Measurements from ENCODE around the gene RGCC.

Gene RGCC

DNA sequence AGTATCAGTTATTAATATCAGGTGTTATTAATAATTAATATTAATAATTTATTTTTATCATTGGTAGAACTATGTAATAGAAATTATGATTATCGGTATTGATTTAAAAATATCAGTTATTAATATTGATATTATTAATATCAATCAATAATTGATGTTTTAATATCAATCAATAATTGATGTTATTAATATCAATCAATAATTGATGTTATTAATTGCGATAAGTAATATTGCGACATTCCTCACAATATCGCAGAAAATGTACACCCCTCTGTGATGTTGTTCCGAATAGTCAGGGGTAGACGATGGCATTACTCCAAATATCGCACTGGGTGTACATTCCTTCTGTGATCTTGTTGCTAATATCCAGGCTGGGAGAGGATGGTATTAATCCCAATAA, 3.7 kb upstream of the RGCC start:
- DNase-seq (ENCODE audit: low read depth): no peak

DNA sequence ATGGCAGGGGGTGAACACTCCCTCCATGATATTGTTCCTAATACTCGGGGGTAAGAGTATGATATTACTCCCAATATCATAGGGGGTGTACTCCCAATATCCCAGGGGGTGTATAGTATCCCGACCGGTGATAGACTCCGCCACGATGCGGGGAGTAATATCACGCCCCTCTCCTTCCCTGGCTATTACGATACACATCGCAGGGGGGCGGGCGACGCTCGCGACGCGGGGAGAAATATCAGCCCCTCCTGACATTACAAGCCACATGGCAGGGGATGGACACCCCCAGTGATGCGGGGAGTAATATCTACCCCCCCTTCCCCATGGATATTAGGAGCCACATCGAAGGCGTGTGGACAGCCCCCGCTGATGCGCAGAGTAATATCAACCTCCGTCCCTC, 3.2 kb upstream of the RGCC start:
- no peak for DNase-seq (ENCODE audit: low read depth)

DNA sequence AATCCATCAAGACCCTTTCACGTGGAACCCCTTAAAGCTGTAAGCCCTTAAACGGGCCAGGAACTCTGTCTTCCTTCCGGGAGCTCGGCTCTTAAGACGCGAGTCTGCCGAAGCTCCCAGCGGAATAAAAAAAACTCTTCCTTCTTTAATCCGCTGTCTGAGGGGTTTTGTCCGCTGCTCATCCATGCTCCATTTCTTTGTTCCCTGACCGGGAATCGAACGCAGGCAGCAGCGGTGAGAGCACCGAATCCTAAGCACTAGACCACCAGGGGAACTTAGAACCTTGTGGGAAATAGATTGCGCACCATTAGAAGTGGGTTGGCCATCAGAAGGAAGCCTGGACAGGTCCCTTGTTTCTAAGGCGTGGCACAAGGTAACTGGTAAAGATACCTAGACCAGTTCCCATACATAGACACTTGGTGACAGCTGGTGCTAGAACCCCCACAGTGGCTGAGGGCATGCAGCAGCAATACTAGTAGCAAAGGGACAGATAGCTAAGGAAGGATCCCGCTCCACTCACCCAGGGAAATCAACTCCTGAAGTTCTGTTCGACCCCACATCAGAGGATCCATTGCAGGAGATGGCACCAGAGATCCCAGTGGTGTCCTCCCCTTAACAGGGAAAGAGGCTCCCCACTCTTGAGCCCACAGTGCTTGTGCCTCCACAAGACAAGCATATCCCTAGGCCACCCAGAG, 1.5 kb upstream of the RGCC start:
- no peak for DNase-seq (ENCODE audit: low read depth)

DNA sequence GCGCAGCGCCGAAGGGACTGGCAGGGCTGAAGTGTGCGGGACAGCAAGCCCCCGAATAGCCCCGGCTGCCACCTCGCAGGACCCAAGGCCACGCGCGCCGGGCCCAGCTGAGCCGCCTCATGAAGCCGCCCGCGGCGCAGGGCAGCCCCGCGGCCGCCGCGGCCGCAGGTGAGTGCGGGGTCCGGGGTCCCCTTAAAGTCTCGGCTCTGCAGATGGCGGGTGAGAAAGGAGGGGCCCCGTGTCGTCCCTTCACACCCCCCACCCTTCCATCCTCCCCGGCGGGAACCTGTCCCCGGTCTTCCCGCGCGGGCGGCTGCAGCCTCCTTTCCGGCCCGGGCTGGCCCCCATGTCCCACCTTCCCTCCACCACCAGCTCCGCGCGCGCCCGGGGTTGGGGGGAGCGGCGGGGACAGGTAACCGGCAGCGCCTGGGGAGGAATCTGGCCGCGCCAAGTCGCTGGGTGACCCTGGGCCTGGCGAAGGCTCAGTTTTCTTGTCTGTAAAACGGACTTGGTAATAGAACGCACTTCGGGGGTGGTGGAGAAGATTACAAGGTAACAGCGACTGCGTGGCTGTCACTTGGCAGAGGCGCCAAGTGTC, 338 bp downstream of the RGCC start:
- DNase-seq (ENCODE audit: low read depth): no peak

DNA sequence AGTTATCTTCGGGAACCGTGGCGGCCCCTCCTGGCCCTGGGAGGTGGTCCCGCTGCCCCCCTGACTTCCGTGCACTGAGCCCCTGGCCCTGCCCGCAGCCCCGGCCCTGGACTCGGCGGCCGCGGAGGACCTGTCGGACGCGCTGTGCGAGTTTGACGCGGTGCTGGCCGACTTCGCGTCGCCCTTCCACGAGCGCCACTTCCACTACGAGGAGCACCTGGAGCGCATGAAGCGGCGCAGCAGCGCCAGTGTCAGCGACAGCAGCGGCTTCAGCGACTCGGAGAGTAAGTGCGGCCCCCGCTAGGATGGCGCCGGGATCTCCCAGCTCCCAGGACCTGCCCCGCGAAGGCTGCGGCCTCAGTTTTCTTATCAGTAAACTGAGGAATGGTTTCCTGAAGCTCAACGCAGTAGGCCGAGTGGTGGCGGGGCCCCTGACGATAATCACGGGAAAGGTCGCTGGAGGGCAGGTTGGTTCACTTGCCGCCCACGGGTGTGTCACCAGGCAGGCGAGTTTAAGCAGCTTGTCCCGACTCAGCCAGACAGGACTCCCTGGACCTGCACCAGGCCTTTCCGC, 924 bp downstream of the RGCC start:
- DNase-seq (ENCODE audit: low read depth): no peak

DNA sequence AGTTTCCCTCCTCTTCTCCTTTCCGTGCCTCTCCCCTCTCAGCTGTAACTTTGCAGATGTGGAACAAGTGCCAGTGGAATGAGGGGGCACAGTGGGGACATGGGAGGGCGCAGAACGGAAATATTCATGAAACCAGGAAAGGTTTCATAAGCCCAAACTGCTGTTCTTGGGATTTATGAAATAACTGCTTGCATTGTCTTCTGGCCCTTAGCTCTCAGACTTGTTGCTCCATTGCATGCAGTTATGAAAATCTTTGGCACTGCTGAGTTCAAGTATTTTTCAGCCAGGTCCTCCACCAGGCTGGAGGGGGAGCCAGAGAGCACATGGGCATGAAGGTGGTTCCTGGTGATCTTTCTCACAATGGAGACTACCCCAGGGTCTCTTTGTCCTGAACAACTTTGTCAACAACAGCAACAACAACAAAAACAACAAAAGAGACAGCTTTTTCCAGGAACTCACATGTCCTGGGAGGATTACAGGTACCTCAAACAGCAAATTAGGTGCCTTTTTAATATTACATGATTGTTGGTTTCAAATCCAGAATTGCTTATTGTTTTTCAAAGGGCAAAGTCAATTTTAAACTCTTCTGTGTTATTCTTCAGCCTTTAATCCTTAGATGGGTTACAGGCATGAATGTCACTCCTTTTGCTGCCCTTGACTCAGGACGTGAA, 1.5 kb downstream of the RGCC start:
- peak; percentile 49 for DNase-seq (ENCODE audit: low read depth)

DNA sequence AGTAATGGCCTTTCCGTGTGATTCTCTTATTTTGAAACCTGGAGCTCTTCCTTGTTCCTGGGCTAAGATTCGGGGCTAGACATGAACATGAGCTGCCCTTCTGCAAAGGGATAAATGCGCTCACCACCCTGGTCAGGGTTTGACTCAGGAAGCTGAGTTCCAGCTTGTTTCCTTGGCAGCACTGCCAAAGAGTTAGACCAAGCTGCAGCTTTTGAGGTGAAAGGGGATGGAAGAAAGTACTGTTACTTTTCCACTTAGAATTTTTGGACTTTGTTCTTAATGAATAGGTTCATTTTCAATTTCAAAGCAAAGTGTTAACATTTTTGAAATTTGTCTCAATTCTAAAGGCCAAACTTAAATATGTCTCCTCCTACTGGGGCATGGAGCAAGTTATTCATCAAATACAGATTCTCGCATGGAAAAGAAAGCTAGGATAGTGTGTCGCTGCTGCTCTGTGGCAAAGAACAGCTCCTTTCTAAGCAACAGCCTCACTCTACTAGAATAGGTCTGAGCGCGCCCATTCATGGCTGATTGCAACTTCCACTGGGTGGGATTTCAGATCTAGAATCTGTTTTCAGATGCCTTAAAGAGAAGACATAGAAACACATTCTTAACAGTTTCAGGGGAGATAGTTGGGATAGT, 2.2 kb downstream of the RGCC start:
- DNase-seq (ENCODE audit: low read depth): no peak

DNA sequence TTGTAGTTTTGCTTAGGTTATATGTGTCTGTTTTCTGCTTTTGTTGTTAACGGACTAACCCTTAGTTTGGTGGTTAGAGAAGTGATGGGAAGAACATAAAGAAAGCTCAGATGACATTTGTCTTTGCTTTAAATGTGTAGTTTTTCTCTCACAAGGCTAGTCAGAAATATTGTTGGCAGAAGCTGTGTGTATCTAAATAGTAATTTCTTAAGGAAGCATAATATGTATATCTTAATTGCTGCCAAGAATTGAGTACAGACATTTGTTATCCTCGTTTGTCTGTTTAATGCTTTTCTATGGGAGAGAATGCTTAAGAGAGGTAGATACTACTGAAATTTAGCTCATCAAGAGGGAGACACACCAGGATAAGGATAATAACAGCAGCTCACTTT, 2.7 kb downstream of the RGCC start:
- DNase-seq (ENCODE audit: low read depth): no peak

DNA sequence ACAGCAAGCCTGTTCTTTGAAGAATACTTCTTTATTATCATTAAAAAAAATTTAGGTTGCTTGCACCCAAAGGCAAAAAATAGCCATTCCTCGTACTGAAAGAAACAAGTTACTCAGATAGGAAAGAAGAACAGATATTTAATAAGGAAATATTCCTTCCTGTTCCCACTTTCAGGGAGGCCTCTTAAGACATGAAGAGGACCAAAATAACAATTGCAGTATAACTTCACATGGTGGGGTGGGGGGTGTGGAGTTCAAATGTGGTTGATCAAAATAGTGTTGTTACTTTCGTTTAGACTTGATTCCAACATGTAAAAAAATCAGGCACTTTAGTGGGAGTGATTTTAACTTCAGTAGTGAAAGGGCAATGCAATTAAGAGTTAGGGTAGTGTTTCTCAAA, 3.6 kb downstream of the RGCC start:
- no peak for DNase-seq (ENCODE audit: low read depth)

DNA sequence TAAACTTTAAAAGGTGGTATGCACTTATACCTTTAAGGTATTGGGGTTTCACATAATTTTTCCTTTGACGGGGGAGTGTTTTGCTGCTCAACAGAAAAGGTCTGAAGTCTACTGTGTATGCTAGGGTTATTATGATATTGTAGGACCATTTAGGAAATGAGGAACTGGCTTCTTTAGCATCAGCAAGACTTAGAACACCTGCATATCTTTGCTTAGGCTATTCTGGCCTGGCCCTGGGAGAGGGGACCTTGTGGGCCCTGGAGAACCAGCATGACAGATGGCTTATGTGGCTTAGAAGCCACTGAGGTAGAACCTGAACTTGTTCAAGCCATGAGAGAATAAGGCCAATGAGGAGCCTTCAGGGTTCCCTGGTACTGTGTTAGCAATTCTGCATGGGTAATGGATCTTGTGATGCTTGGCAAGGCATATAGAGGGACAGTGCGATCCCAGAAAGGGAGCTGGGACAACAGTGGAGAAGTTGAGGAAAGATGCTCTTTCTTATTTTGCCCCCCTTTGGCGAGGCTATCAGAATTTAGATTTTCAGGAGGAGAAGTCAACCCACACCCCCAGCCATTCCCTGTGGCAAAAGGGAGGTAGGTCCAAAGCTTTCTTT, 4.3 kb downstream of the RGCC start:
- DNase-seq (ENCODE audit: low read depth): no peak

DNA sequence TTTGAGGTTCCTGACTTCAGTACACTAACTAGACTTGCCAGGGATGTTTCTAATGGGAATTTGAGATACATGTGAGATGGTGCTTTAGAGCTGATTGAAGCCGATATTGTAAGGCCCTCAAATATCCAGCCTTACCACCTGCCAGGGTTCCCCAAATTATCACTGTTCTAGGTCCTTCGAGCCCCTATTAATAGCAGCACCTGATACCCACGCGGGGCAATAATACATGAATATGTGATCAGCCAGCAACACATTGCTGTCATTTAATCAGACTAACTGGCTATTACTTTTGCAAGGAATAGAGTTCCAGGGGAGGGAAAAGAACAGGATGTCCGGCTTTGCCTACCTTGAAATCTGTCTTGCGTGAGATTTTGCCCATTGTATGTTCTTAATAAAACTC, 5.1 kb downstream of the RGCC start:
- no peak for DNase-seq (ENCODE audit: low read depth)

DNA sequence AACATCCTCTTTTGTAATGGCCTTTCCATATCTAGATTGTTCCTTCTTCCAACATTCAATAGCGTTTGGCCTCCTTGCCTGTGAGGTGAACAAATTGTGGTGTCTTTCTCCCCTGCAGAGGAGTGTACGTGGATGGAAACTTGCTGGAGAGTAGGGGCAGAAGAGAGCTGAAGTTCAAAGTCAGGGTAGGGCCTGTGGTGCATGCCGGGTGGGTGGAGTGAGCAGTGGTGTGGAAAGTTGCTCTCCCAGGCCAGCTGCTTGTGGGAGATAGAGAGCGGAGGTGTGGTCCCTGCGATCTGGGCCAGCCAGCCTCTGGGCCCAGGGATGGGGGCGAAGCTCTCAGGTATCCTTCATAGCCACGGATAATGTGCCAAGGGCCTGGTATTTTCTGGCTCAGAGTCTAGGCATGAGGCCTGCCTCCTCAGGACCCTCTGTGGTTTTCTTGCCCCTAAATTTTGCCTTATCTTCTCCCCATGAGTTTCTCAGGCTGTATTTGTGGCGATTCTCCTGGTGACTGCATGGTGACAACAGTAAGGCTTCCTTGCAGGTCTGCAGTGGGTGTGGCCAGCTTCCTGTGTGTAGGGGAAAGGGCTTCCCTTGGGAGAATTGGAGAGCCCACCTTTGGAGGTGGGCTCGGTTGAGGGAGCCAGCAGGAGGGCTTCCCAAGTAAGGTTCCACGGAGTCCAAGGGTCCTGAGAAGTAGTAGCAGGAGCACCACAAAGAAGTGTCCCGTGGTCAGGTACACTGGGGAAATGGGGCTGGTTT, 6.7 kb downstream of the RGCC start:
- DNase-seq (ENCODE audit: low read depth): no peak

DNA sequence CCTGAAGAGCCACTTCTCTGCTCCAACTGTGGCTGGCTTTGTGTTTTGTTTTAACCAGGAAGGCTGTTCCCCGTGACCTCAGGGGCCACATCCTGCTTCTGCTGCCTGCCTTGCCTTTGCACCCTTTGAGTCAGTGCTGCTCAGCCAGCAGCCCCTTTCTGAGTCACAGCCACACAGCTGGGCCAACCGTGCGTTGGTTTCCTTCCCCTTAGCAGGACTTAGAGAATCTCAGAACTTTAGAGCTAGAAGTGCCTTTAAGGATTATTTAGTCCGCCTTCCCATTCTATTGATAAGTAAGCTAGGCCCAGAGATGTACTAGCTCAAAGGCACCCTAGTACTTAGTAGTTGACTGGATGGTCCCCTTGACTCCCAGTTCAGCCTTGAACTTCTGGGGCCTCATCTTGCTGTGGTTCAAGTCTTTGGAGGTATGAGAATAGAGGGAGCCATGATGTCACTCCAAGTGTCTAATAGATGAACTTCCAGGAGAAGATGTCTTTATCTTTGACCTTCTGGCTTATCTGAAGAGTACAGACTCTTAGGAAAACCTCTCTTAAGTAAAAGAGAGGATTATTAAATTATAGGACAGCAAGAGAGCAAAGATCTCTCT, 8.0 kb downstream of the RGCC start:
- peak; percentile 70 for DNase-seq (ENCODE audit: low read depth)

DNA sequence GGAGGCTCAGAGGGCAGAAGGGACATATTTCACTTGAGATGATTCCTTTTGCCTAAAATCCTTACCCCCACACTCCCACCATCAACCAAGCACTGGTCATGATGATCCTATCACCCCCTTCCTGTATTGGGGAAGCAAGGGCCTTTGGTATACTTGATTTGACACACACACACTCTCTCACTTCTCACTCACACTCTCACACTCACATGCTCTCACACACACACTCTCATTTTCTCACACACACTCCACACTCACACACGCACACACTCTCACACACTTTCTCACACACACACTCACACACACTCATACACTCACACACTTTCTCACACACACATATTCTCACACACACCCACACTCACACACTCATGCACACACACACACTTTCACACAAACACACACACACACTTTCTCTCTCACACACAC, 8.6 kb downstream of the RGCC start:
- no peak for DNase-seq (ENCODE audit: low read depth)

DNA sequence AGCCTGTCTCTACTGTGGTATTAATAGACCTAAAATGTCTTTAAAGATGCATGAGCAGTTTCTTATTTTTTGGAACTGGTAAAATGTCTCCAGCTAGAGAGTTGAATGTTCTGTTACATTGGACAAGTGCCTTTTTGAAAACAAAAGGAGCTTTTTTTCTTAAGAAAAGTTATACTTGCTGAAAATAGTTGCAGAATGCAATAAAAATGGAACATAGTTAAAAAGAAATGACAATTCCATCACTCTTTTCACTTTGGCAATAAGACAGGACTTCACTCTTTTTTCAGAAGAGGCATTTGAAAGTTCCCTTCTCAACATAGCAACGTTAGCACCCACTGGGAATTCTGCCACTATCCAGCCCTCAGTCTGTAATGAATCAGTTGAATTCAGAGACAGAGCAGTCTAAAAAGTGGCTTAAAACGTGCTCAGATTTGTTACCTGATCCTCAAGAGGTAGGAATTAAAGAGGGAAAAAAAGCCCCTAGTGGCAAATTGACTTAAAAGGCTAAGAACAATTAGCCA, 10.1 kb downstream of the RGCC start:
- DNase-seq (ENCODE audit: low read depth): no peak

DNA sequence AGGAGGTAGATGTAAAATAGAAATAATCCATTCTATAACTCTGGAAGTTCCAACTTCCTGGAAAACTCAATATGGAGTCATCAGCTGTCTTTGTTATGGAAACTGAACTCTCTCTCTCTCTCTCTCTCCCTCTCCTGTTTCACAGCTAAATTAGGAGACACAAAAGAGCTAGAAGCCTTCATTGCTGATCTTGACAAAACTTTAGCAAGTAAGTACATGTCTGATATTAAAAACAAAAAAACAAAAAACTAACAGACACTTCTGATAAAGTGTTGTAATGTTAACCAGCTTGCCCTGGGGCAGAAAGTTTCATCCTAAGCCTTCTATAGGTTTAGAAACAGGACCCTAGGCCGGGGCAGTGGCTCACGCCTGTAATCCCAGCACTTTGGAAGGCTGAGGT, 11.3 kb downstream of the RGCC start:
- no peak for DNase-seq (ENCODE audit: low read depth)

DNA sequence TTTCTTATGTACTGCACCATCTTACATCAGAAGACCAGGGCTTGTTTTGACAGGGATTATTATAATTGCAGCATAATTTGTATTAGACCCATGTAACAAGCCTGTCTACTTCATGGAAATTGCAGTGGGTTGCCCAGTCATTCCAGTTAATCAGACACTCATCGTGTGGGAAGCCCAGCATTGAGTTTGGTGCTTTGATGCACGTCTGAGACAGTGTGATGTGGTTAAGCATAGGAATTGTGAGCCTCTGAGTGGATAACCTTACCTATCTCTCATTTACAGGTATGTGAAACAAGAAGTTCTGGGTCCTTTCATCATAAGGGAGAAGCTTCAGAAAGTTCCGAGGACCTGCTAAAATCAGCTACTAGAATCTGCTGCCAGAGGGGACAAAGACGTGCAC, 12.8 kb downstream of the RGCC start:
- no peak for DNase-seq (ENCODE audit: low read depth)

DNA sequence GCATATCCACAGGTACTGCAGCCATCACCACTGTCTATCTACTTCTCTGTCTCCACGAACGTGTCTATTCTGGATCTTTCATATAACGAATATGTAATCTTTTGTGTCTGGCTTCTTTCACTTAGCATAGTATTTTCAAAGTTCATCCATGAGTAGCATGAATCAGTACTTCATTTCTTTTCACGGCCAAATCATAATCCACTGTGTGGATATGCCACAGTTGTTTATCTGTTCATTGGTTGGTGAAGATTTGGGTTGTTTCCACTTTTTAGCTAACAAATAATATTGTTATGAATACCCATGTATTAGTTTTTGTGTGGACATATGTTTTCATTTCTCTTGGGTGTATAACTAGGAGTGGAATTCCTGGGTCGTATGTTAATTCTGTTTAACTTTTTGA, 14.4 kb downstream of the RGCC start:
- no peak for DNase-seq (ENCODE audit: low read depth)

DNA sequence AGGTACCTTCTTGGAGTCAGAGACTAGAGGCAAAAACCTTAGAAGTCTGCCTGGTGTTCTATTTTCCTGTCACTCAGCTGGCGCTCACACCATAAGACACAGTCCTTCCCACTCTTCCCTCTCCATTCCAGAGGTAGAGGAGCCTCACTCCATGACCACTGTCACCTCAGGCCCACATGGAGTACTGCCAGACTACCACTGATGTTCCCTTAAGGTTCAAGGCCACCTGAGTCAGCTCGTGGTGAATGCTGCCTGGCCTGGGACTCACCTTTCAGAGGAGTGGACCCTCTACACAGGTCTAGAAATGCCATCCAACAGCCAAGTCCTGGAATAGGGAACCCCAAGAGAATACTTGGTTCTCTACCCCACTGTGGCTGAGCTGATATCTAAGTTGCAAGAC, 29.9 kb downstream of the RGCC start:
- DNase-seq (ENCODE audit: low read depth): no peak

DNA sequence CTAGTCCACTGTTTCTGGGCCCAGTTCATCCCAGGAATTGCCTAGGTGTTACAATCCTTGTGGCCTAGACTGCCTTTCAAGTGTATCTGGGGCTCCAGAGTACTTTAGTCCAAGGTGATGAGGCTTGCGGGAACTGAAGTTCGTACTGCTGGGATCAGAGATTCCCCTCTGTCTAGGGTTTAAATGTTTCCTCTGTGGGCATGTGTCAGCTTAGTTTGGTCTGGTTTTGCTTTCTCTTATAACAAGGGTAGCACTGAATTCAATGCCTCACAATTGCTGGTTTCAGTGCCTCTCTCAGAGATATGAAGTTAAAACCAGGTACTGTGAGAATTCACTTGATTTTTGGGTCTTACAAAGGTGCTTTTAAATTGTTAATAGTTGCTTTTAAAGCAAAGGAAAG, 30.8 kb downstream of the RGCC start:
- no peak for DNase-seq (ENCODE audit: low read depth)

Measured in stimulated activated CD8-positive, alpha-beta memory T cell treated with anti-CD3 and anti-CD28 coated beads, Interleukin-15, amount 100 ng/mL, for 1 hour (primary cell).